ENCODE measurements around the gene CMTM3.

- TF ChIP-seq EZH2 (IDR thresholded peaks at IDR 0.05; ENCODE audit: insufficient read depth, low read length): no peak
- no peak for TF ChIP-seq CTCF (IDR thresholded peaks at IDR 0.05; ENCODE audit: insufficient read depth, low read depth, low read length)
Observed at GRCh38 chr16:66590322-66590721, 14.2 kb upstream of the CMTM3 start.

Data from astrocyte (in vitro differentiated cells and primary cell).